MCF 10A (cell line): ENCODE data around the gene CHKA. TPM values are rescaled to one million over a fixed set of nuclear protein-coding genes. Genes with fewer than 3 reads are reported as not detected.

Source experiments
- BruUV-seq: library from RNA; stranded (reverse); fragments of 400-500 nt; replicated peaks from 2 replicates; lab custom pipeline; 2021; lab: Mats Ljungman, UMichigan
- CTCF ChIA-PET: fragments of 300-600 bp; sonication (Branson Sonifier 250); formaldehyde crosslinking; extraction: SDS; loops from one replicate; lab custom pipeline; 2021; ENCODE audit warnings: antibody characterized with exemption, inconsistent platforms; lab: Yijun Ruan, JAX
- POLR2A ChIA-PET: fragments of 300-600, 350-650 bp; sonication (Branson Sonifier 250); formaldehyde crosslinking; extraction: SDS; loops from one replicate; lab custom pipeline; 2020; ENCODE audit warnings: antibody characterized with exemption, inconsistent platforms; lab: Yijun Ruan, JAX
- DNase-seq: peaks from one replicate; pipeline ENCODE4 v3.0.0-alpha.2; 2018; ENCODE audit not compliant: unreplicated experiment
- H3K27ac Mint-ChIP-seq: one replicate; pipeline ENCODE4 v1.8.0; 2022; ENCODE audit warnings: mild to moderate bottlenecking, low read depth, mixed read lengths; ENCODE audit not compliant: unreplicated experiment
- H3K27me3 Mint-ChIP-seq: one replicate; pipeline ENCODE4 v1.8.0; 2022; ENCODE audit warnings: mixed read lengths; ENCODE audit not compliant: insufficient read depth, unreplicated experiment
- H3K36me3 Mint-ChIP-seq: one replicate; pipeline ENCODE4 v1.8.0; 2022; ENCODE audit warnings: mild to moderate bottlenecking, moderate library complexity, mixed read lengths; ENCODE audit not compliant: insufficient read depth, unreplicated experiment
- H3K4me1 Mint-ChIP-seq: one replicate; pipeline ENCODE4 v1.8.0; 2022; ENCODE audit warnings: mixed read lengths; ENCODE audit not compliant: insufficient read depth, unreplicated experiment
- H3K4me3 Mint-ChIP-seq: one replicate; pipeline ENCODE4 v1.8.0; 2022; ENCODE audit warnings: mild to moderate bottlenecking, moderate library complexity, mixed read lengths; ENCODE audit not compliant: unreplicated experiment
- H3K9me3 Mint-ChIP-seq: one replicate; pipeline ENCODE4 v1.8.0; 2022; ENCODE audit warnings: mixed read lengths; ENCODE audit not compliant: unreplicated experiment
- CTCF ChIP-seq: fragments of 200-600 bp; IDR thresholded peaks from one replicate; pipeline ENCODE4 v1.8.0; 2022; ENCODE audit warnings: antibody characterized with exemption, mild to moderate bottlenecking; ENCODE audit not compliant: unreplicated experiment
- intact Hi-C: fragments of 100-400 bp; cut with micrococcal nuclease; formaldehyde crosslinking; loops from 2 replicates; pipeline ENCODE4 v1.14.1; 2022
- total RNA-seq: library from RNA; stranded (reverse); gene quantifications from 2 replicates; pipeline ENCODE4 v1.2.3, GENCODE V29; 2022

CHKA gene
- total RNA-seq, 1 experiment from 2014 or later = 7.8 TPM

GRCh38 chr11:68006606-68007166 lies 114.5 kb downstream of the CHKA start:
- BruUV-seq = no TSS peak
- Mint-ChIP-seq H3K4me1 (peaks cover 26% of the 10 kb centered on the region), H3K36me3 (peaks cover 5% of the 10 kb centered on the region), H3K4me3 (no peak overlapping the region), H3K27ac (no peak overlapping the region), H3K9me3 (no peaks in the 10 kb centered on the region), H3K27me3 (no peaks in the 10 kb centered on the region)
- ChIA-PET CTCF (interaction anchor here (0.6 kb wide), 1 partner anchor 213 kb away, joined by 3 read pairs; no protein-coding TSS in a partner anchor), POLR2A (interaction anchor here (0.6 to 0.9 kb wide), 2 partner anchors 8 to 9 kb away, joined by 4 to 5 read pairs; no protein-coding TSS in a partner anchor)
- intact Hi-C loops = no loop called here
- TF ChIP-seq CTCF = no peak
- no peak for DNase-seq

- ChIA-PET POLR2A (interaction anchor here (0.8 to 1.1 kb wide), 2 partner anchors 10 to 25 kb away, joined by 4 read pairs; no protein-coding TSS in a partner anchor), CTCF (no interaction called here)
- TF ChIP-seq CTCF = no peak
- H3K9me3 Mint-ChIP-seq = no peaks in the 10 kb centered on the region
- BruUV-seq = no TSS peak
- peaks cover 11% of the 10 kb centered on the region for H3K4me1 Mint-ChIP-seq
- intact Hi-C loops = no loop called here
- H3K27me3 Mint-ChIP-seq = no peaks in the 10 kb centered on the region
- H3K27ac Mint-ChIP-seq = peak overlapping the region; percentile 42
- peak overlapping the region; percentile 74 for H3K4me3 Mint-ChIP-seq
- no peaks in the 10 kb centered on the region for H3K36me3 Mint-ChIP-seq
- DNase-seq = no peak
These were observed 116.4 kb downstream of the CHKA start for GRCh38 chr11:68004551-68005335.

GRCh38 chr11:68003846-68004550 lies 117.2 kb downstream of the CHKA start, which contains the start of gene UNC93B1:
TSS of gene UNC93B1 (minus strand) at chr11:68004097. CDS start at chr11:68004043, 54 bp downstream.
- DNase-seq = peak; percentile 83
- no peaks in the 10 kb centered on the region for H3K36me3 Mint-ChIP-seq
- H3K27ac Mint-ChIP-seq = peak within 1 kb of the TSS; percentile 42
- ChIA-PET CTCF (no interaction called here), POLR2A (interaction anchor here (0.8 to 1.1 kb wide), 2 partner anchors 11 to 26 kb away, joined by 4 read pairs; no protein-coding TSS in a partner anchor)
- peak within 1 kb of the TSS; percentile 74 for H3K4me3 Mint-ChIP-seq
- intact Hi-C loops = no loop called here
- no peak for TF ChIP-seq CTCF
- no peaks in the 10 kb centered on the region for H3K27me3 Mint-ChIP-seq
- peaks cover 3% of the 10 kb centered on the region for H3K4me1 Mint-ChIP-seq
- no TSS peak for BruUV-seq
- no peaks in the 10 kb centered on the region for H3K9me3 Mint-ChIP-seq
